GM19240 (cell line): ENCODE data around the gene ACACA.

Experiments used
- DNase-seq: peaks from one replicate; pipeline ENCODE4 v3.0.0; 2011; ENCODE audit warnings: low spot score; ENCODE audit not compliant: insufficient read length

The ACACA gene

DNA sequence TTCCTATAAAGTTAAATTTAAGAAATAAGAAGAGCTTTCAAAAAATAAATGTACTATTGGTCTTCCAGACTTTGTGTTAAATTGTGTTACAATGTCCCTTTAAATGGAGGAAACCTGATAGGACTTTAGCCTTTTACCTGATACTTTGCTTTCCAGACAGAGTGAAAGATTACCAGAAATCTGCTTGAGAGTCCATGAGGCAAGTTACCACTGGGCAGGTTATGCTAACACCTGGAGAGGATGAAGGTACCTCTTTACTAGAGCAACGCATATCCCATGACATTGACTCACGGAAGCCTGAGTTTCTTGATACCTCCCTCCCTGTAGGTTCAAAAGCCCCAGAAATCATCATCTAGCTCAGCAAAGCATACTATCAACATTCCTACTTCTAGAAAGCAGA, 174.7 kb downstream of the ACACA start:
- DNase-seq: no peak

DNA sequence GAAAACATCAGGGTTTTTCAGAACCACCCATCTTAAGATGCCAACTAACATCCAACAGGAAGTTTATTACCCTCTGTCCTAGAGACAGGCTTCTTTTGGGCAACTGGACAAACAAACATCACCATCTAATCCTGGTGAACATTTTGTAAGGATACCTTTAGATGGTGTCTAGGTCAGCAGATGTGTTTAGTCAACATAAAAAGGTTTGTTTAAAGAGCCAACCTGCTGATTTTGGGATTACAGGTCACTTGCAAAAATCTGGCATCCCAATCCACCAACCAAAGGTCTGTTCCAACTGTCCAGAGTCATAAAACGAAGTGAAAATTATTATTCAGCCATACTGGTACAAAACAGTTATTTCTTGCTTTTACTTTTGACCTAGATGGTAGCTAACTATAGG, 176.0 kb downstream of the ACACA start:
- no peak for DNase-seq

DNA sequence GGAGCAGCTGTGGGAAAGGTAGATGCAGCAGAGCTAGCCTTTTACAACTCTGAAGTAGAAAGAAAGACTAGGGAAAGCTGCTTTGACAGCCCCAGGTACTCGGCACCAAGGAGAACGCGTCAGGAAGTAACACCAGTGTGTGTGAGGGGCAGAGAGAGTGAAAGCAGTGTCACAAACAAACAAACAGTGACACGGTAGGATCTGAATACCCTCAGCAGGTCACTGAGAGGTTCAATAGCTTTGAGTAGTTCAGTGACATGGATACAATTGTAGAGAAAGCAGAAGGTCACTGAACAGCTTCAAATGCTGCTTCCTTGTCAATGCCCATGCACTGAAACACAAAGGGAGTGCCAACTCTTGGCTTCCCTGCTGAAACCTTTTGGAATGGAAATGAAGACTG, 181.2 kb downstream of the ACACA start:
- no peak for DNase-seq

DNA sequence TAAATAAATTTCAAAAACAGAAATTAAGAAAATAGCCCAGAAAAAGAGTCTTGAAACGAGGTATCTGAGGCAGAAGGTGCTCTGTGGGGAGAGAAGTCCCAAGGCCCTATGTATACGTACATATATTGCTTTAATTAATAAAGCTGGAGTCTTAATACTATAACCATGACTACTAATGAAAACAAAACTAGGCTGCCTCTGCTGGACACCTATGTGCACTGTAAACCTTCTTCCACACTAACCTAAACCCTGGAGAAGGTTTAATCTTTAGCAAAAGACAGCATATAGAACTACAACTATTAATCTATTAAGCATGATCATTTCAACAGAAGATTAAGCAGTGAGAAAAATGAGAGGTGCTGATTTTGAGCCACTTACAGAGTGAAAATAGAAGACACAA, 184.8 kb downstream of the ACACA start:
- DNase-seq: no peak

DNA sequence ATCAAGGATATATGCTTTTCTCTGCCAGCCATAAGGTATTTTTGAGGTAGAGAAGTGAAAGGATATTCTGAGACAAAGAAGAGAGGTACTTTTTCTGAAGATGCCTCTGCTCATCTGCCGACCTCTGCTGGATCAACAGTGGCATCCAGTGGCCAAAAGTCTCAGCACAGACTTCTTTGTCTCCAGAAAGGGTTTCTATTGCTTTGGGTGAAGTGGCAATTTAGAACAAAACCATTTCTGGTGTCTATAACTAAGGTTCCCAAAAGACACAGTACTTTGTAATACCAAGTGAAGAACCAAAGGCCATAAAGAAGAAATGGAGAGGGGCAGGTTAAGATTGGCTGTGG, 186.1 kb downstream of the ACACA start:
- no peak for DNase-seq

DNA sequence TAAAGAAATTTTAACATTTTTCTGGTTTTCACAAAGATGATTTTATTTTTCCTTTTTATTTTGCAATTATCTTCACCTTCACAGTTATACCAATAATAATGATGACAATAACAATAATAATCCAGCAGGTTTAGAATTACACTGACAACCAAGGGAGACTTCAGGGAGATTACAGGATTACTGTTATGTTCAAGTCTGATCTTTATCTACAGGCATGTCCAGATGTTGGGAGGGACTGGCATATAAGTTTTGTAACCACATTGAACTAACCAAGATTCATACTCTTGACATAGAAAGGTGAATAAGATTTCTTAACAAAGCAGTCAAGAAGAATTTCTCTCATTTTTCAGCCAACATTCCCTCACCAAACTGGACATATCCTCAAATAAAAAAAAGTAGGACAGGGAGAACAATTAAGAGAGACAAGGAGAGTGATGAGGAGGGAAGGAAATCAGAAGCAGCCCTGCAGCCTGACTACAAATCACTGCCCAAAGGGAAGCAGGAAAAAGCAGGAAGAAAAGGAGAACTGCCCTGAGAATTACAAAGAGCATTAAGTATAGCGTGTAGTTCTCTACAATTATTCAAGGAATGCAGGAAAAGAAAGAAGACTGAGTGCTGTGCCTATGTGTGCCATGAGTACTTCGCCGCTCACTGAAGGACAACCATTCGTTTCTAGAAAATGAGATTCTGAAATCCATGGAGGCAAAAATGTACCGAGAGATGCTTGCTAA, 186.6 kb downstream of the ACACA start:
- no peak for DNase-seq

DNA sequence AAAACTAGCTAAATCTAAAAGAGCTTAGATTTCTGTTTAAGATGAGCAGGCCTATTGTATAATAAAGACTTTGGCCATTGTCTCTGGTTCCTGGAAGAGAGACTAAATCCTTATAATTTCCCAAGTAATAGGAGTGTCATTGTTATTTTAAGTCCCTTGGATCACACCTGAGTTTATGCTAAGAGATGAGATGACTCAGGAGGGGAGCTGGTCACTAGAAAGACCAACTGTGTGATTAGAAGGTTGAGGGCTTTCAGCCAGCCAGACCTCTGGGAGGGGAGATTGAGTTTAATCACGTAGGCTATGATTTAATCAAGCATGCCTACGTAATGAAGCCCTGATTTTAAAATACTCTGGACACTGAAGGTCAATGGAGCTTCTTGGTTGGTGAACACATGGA, 187.8 kb downstream of the ACACA start:
- no peak for DNase-seq

DNA sequence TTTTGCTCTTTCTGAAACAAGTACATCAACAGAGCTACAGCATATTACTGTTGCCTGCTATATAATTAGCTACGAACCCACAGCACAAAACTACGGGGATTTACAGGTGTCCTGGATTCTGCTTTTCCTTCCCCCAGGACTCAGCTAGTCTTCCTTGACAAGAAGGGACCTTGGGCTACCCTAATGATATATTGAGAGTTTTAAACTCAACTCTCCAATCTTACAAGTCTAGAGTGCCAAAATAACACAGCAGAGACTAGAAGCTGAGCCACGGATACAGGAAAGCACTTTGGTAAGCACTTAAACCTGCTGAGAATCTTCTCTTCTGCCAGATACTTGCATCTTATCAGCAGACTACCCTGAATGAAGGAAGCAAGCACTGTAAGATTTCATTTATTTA, 192.2 kb downstream of the ACACA start:
- no peak for DNase-seq

DNA sequence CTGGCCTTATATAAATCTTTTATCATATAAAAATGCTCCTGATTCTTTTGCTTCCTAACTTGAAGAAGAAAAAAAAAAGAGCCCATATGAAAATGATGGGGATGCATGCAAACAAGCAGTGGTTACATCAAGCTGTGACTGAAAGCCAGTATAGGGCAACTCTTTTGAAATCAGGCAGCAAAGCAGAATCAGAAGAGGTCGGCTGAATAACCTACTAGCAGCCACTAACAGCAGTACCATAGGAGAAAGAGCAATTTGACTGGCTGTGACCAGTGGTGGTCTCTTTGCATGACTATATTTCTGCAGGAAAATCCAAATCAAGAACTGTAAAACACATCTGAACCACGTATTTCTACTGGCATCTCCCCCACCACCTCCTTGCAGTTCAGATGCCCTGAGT, 192.7 kb downstream of the ACACA start:
- no peak for DNase-seq

DNA sequence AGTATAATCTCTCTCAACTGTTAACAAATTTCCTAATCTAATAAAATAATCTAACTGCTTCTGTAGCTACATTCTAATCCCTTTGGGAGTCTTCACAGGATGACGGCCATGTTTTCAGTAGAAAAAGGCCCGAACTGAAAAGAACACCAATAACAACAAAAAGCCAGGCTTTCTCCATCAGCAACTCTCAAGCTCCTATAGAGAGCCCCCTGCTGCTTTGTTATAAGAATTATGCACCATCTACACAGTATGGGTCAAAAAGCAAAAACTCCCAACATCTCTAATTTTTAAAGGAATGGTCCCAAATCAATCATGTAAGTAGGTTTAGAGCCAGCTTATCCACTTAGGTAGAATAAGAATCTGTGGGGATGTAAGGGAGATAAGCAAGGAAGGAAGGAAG, 194.5 kb downstream of the ACACA start:
- no peak for DNase-seq

DNA sequence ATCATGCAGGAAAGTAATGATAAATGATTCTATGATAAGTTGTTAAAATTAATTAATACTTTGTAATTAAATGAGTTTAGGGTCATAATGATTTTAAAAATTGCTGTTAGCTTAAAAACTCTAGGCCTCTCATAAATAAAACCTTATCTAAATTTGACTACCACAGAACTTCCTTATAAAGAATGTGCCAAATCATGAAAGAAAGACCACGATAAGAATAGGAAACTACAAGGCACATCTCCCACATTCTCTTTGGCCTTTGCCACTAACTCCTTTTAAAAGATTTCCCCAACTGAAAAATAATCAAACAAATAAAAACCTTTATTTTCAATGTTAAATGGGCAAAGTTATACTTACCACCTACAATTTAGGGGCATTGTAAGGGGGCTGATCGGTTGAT, 195.5 kb downstream of the ACACA start:
- no peak for DNase-seq

DNA sequence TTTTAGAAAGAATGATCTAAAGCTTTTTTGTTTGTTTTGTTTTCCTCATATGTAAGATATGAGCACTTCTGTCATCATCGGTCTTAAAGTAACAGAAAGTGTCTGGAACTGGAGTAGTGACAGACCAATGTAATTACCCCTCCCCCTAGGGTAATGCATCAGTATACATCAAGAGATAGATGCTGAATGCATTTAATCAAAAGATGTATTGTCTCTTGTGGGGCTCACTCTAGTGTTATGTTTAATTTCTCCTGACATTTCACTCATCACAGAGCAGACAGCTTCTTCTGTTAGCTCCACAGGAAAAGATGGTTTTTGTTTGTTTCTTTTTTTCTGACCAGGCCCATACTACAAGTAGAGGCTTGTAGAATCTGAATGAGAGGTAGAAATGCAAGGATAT, 199.5 kb downstream of the ACACA start:
- DNase-seq: no peak

DNA sequence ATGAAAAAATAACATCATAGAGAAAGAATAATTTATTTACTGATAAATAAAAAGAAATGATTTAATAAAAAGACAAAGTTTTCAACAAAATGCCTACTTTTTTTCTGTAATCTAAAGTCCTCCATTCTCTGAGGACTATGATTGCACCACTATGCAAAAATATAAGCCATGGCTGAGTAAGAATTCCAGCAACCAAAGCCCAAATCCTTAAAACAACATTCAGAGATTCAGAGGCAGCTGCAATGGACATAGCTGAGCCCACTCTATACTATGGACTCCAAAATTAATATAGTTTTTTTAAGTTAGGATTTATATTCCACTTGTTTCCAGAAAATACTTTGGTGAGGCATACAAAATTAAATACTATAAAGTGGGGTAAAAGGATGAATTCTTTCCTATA, 200.3 kb downstream of the ACACA start:
- no peak for DNase-seq

DNA sequence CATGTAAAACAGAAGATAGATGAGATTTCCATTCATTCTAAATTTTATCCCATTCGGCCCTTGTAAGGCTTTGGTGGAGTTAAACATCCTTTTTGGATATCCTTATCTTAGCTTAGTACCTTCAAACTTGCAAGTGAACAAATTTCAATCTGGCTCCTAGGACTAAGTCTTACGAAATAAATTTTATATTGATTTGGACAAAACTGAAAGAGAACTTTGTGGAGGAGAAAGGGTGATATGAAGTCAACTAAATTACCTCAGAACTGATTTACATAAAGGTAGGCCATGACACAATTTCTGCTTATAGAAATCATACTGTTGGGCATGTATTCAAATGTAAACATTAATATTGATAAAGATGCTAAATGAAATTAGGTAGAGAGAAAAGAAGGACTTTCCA, 206.1 kb downstream of the ACACA start:
- no peak for DNase-seq

DNA sequence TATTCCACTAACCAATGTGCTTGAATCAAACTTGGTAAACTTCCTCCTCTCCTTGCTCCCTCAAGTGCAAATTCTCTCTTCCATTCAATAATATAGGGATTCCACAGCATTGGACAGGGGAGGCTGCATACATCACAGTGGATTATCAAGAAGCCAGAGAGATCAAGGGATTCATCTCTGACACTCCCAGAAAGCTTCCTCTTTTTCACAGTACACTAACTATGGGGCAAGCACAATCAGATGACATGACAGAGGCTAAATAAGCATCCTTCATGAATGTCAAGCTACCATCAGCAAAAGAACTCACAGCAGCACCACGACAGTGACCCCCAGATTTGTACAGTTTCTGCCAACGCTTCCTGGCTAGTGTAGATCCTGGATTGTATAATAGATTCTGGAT, 209.3 kb downstream of the ACACA start:
- DNase-seq: no peak

DNA sequence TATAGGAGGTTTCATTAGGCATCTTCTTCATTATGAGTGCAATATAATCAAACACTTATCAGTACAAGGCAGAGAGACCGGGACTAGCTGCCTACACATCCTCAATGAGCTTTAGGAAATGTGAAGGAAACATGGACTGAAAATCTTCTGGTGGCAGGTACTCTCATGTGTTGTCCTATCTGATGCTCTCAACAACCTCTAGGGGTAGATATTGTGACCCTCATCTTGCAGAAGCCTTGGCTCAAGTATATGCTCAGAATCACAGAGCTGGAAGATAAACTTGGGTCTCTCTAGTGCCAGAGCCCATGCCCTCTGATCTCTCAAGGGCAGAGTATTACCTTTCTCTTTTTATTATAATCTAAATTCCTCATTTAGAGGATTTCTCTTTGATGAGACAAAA, 212.4 kb downstream of the ACACA start:
- no peak for DNase-seq

DNA sequence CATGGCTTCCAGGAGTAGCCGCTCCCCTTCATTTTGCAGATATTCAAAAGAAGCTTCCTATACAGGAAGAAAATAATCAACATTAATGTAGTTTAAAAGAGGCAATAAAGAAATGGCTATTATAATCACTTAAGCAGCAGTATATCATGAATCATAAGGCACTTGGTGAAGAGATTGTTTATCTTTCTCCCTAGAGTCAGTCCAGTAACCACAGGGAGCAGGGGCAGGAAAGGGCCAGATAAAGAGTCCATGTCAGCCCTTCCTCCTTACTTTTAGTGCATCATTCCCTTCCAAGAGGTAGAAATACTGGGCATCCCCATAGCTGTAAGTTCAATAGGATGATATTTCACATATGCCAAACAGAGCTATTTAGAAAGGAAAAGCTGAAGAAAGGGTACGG, 215.4 kb downstream of the ACACA start:
- DNase-seq: no peak

DNA sequence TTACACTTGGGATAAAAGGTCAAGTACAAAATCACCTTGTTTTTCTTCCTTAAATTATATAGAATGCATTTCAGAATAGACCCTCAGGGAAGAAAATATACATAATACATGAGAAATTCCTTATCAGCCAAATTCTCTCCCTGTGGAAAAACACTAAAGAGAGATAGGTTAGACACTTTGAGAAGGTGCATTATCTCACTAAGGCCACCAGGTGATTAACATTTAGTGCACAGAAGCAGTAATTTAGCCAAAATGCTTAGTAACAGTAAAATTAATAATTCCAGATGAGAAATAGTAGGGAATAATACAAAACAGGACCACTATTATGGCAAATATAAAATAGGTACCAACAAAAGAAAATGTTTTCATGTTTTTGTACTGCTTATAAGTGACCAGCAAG, 216.1 kb downstream of the ACACA start:
- no peak for DNase-seq

DNA sequence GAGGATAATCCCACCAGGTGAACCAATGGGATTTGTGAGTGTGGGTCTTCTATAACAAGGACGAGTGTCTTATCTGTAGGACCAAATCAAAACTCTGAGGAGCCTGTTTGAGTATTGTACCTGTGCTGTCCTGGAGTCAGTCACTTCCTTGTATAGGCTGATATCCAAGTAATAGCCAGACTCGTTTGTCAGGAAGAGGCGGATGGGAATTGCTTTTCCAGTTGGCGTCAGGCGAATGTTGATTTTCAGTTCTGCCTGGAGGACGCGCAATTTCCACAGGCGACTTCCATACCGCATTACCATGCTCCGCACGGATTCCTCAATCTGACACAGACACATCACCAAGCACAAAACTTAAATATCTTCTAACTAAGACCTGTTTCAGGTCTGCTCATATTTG, 218.5 kb downstream of the ACACA start:
- DNase-seq: no peak

DNA sequence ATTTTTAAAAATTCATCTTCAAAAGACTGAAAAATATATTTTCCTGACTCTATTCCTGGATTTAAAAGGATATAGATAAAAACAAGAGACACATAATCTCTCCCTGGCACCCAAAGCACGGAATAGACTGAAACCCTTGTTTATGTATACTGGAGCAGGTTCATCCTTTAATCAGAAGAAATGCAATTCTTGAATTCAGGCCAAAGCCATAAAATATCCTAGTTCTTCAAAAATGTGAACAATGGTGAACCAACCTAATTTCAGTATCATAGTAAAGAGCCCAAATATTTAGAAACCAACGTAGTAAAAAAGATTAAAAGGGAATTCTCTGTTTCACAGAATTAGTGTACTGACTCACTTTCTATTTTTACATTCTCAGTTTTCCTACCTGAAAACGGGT, 219.4 kb downstream of the ACACA start:
- no peak for DNase-seq

DNA sequence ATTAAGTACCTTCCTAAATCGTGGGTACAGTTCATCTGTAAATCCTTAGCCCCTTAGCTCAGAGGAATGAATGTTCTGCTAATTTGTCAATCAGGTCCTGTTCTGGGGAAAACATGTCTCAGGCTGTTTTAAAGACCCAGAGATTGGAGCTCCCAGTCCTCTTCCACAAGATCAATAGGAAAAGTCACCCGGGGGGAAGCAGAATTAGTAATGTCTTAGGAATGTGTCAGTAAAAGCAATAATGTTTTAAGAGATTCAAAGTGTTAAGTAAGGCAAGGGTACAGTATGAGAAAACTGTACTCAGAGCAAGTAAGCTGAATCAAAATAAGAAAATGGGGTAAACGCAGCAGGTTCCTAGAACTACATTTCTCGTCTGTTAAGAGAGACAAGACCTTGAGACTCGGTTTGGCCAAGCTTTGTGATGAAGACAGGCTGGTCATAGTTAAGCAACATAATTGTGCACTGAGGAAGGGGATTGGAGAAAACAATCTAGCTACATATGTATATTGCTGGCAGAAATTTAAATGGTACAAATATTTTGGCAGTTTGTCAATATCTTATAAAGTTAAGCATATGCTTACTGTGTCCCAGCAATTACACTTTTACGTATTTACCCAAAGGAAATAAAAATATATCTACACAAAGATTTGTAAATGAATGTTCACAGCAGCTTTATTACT, 223.7 kb downstream of the ACACA start:
- no peak for DNase-seq

DNA sequence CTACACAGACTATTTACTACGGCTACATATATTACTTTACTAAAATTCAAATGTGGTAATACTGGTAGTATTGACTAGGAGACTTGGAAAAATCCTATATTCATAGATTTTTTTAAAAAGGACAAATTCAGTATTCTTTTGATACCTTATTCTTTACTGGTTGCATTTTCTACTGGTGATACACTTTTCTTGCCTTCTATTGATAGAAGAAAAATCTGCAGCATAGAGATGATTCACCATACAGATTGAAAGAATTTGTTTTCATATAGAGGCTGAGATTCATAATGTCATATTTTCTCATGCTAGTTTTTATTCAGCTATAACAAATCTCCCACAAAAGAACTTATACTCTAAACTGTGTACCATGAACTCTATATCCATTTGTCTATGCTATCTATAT, 226.3 kb downstream of the ACACA start:
- no peak for DNase-seq

DNA sequence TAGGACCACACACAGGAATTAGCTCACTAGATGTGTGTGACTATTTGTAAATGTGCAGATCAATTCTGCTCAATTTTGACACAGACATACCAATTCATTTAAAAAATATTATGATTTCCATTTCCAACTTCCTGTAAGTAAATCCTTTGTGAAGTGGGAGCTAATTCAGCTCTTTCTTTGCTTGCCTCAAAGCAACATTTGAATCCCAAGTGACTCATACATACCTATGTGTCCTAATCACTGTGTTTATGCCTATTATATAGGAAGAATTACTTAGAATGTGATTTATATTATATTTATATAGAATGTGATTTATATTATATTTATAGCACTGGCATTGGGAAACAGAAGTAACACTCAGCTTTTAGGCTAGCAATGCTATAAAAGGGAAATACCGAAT, 226.7 kb downstream of the ACACA start:
- no peak for DNase-seq
